GM15510 (cell line): ENCODE data around the gene LRRC4C.

Experiments
- POLR2A ChIP-seq: IDR thresholded peaks from 3 replicates; pipeline ENCODE4 v1.6.1; 2011; ENCODE audit warnings: borderline replicate concordance; ENCODE audit not compliant: insufficient read length; ENCODE audit errors: extremely low read depth

Gene LRRC4C

GRCh38 chr11:40302669-40303068, 1156.8 kb downstream of the LRRC4C start:
- no peak for TF ChIP-seq POLR2A

DNA sequence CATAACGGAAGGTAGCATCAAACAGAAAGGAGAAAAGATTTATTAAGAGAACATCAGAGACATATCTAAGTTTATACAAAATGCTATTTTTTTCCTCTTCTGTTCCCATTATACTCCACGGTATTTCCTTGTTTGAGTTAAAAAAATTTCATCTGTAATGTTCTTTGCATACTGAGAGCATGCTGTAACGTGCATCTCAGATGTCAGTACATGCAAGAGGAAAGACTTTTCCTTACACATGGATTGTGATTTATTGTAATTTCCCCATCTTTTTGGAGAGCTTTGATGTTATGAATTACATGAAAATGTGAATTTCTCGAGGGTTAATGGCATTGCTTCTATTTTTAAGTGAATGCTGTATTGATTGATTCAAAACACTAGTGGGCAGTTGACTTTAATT, 1164.0 kb downstream of the LRRC4C start:
- no peak for TF ChIP-seq POLR2A

GRCh38 chr11:40294741-40295140, 1164.7 kb downstream of the LRRC4C start:
- TF ChIP-seq POLR2A: no peak

DNA sequence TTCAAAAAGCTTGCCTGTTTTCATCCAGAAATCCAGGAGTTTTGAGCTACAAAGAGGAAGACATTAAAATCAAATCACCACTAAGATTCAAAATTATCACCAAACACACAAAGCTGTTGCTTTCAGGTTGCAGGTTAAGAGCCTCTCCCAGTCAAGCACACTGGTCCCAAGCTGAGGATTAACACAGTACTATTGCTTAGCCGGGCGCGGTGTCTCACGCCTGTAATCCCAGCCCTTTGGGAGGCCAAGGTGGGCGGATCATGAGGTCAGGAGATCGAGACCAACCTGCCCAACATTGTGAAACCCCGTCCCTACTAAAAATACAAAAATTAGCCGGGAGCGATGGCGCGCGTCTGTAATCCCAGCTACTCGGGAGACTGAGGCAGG, 1165.1 kb downstream of the LRRC4C start:
- no peak for TF ChIP-seq POLR2A

DNA sequence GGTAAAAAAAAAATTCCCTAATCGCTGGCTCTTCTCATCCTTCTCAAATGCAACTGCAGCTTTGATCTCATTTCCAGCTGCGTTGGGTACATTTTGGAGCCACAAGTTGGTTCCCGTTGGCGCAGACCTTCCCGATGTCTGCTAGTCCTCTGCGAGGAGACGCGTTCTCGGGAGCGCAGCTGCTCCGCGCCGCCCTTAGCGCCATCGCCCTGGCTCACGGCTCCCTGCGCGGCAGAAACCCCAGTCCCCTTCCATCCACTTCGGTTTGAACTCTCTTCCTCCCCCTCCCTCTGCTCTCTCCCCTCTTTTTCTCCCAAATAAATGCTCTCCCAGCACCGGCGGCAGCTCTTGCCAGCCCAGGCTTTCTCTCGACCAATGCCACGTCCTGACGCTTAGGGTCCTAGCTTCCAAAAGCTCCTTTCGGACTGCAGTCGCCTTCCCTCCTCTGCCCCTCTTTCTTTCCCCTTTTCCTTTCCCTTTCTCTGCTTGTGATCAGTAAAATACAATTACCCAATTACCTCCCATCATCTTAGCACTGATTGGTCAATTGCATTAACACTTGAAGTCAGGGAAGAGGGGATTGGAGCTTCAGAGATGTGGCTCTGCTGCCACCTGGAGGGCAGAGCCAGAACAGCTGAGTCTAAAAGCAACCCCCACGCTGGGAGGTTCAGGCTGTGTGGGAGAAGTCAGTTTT, 1165.7 kb downstream of the LRRC4C start:
- TF ChIP-seq POLR2A: no peak

DNA sequence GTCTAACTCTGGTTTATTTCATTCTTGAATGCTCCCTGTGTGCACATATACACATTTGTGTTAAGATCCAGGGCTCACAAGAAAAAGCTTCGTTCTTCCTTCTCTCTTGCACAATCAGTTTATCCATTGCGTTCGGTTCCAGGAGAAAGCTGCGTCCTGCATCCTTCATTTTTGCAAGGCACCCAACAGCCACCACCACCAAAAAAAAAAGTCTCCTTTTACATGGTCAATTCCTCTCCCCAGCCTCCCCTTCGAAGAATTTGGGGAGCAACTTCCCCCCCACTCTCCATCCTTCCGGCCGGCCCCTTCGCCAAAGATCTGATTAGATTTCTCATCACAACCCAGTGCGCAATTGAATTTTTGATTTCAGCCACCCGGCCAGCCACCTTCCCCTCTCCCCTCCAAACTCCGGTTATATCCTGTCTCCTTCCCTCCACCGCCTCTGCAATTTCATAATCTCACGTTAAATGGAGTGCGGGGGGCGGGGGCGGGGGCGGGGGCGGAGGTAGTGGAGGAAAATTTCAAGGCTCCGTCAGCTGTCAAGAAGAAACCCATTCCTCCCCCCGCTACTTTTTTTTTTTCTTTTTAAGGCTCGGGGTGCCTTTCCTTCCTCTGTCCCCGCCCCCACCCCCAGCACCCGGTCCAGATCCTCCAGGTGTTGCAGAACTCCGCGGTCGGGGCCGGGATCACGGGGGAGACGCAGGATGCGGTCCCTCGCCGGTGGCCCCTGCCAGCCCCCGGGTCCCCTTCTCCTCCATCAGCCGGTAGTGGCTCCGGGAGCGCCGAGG, 1166.5 kb downstream of the LRRC4C start:
- TF ChIP-seq POLR2A: no peak

- TF ChIP-seq POLR2A: no peak
Measured at GRCh38 chr11:40291741-40292140, 1167.7 kb downstream of the LRRC4C start.

DNA sequence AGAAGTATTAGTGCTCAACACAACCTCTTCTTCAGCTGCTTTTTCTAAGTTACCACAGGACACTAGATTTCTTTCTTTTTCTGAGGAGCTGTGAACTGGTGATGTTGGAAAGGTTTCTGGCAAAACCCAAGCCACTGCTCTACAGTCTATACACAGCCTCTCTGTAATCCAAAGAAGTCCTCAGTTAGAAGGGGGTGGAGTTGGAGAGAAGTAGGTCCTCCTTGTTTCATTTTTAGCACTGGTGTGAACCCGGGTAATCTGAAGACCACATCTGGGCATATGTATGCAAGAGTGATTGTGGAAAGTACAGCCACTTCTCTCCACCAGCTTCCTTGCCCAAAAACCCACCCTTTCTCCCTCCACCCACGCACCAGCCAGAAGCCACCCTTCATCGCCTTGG, 1168.1 kb downstream of the LRRC4C start:
- no peak for TF ChIP-seq POLR2A

DNA sequence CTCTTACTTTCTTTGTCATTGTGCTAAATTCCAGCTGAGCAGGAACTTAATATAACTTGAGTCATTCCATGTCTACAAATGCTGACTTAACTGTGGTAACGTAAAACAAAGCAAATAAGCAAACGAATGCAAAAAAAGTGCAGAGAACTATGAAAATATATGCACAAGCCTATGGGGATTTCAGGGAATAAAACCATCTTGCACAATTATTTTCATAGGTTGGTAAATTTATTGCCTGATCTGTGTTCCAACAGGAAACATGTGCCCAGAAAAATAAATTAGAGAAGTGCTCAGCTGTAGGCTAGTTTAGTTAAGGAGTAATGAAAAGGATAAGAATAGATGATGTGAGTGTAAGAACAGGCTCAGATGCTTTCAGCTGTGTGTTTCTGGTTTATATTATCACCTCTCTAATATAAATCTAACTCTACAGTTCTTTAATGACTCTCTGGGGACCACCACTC, 1169.3 kb downstream of the LRRC4C start:
- TF ChIP-seq POLR2A: no peak

GRCh38 chr11:40289370-40289769, 1170.1 kb downstream of the LRRC4C start:
- no peak for TF ChIP-seq POLR2A

DNA sequence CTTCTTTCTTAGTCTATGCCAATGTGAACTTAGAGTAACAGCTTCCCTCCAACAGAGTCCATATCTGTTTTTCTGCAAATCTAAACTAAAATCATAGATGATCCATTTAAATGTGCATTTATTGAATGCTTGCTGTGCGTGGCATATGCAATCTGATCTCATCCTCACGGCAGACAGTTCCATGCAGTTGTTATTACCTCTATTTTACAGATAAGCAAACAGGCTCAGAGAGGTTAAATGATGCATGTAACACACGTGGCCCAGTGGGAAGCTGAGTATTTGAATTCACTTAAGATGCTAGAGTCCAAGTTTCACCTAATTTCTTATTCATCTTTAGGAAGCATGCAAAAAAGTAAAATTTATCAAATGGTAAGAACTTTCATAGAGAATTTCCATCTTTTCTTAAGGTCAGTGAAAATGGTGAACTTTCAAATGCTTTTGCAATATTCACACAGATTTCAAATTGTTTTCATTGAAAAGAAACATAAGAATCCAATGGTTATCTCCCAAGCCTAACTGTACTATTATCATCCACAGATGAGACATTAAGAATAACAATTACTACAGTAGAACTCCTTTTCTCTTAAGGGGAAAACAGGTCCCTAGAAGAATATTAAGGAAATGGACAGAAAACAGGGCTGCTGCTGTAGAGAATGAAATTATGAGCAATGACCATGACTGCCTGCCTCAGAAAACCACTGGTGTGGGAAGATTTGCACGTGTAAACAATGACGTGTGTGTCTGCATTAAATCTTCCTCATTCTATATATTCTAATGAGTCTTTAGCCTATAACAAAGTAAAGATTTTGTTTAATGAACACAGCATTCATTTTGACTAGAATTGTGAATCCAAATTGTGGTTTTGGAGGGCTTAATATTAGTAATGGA, 1171.3 kb downstream of the LRRC4C start:
- TF ChIP-seq POLR2A: no peak

DNA sequence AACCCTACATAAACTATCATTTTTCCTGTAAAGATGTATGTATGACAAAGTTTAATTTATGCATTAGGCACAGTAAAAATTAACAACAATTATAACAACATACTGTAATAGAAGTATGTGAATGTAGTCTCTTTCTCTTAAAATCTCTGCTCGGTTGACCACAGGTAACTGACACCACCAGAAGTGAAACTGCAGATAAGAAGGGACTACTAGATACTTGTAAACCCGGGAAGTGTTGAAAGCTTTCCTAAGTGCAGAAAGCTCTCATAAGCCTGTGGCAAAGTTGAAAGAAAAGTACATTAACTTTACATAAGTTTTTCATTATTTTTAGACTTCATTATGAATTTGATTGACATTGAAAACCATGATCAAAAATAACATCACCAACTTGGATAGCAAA, 1173.3 kb downstream of the LRRC4C start:
- TF ChIP-seq POLR2A: no peak

- TF ChIP-seq POLR2A: no peak
Measured at GRCh38 chr11:40285558-40285957, 1173.9 kb downstream of the LRRC4C start.

DNA sequence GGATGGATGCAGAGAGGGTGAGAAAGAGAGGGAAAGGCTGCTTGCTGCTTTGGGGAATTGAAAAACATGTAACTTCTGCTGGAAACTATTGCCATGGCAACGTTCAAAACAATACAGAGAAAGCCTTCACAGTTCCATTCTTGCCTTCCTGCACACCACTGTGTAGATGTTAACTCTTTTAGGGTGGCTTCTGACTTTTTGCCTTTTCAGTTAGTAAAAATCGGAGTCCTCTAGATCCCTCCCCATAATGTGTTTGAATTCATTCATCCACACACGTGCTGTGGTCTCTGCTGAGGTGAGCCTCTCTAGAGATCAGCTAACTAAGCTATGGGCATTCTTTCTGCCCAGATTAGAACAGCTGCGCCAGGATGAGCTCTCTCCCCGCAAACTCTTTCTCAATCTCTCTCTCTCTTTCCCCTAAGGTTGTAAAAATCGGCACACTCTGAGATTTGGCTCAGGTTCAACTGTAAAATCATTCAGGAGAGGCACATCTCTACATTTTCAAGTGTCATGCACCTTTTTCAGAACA, 1178.3 kb downstream of the LRRC4C start:
- TF ChIP-seq POLR2A: no peak
